ENCODE results near the gene CTTNBP2NL.

Gene CTTNBP2NL

GRCh38 chr1:112440574-112440973 is 44.6 kb downstream of the CTTNBP2NL start:
- TF ChIP-seq CTCF (IDR thresholded peaks at IDR 0.05) = no peak

GRCh38 chr1:112444269-112444668 is 48.3 kb downstream of the CTTNBP2NL start:
- no peak for TF ChIP-seq CTCF (IDR thresholded peaks at IDR 0.05)

- no peak for TF ChIP-seq CTCF (IDR thresholded peaks at IDR 0.05)
Observed at GRCh38 chr1:112445596-112445995, 49.6 kb downstream of the CTTNBP2NL start.

GRCh38 chr1:112446411-112446810 is 50.4 kb downstream of the CTTNBP2NL start:
- TF ChIP-seq CTCF (IDR thresholded peaks at IDR 0.05) = no peak

- TF ChIP-seq CTCF (IDR thresholded peaks at IDR 0.05) = no peak
Observed at GRCh38 chr1:112448904-112449629, 53.1 kb downstream of the CTTNBP2NL start.

- no peak for TF ChIP-seq CTCF (IDR thresholded peaks at IDR 0.05)
Observed at GRCh38 chr1:112449630-112449983, 53.6 kb downstream of the CTTNBP2NL start.

GRCh38 chr1:112450773-112451172 is 54.8 kb downstream of the CTTNBP2NL start:
- TF ChIP-seq CTCF (IDR thresholded peaks at IDR 0.05) = no peak

GRCh38 chr1:112453876-112454275 is 57.9 kb downstream of the CTTNBP2NL start:
- TF ChIP-seq CTCF (IDR thresholded peaks at IDR 0.05) = no peak
